ENCODE measurements around the gene ARPC4.
"Not testable (repeated sequence)": the region's sequence is repeated elsewhere in the genome, so short reads cannot be mapped to it uniquely, and the experiment has no call there.

The ARPC4 gene

DNA sequence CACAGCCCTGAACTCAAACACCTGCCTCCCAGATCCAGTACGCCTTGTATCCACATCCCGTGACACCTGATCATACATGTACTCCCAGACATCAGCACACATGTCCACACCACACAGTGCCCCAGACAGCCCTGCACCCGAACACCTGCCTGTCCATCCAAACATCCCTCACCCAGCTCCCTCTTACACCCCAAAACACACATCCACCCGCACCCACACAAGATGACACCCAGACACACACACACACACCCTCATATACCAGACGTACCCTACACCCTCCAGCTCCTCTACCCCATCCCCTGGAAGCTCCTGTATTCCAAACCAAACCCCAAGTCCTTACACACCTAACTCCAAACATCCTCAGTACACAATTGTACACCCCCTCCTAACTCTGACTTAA is 23.9 kb upstream of the ARPC4 start:
- H3K4me3 ChIP-seq (replicated peaks in 1 of 2; ENCODE audit: low read depth in 2 of 2, low read length in 2 of 2) = peak overlapping the region; percentile 63 to 66
- TF ChIP-seq, protein P1, sequence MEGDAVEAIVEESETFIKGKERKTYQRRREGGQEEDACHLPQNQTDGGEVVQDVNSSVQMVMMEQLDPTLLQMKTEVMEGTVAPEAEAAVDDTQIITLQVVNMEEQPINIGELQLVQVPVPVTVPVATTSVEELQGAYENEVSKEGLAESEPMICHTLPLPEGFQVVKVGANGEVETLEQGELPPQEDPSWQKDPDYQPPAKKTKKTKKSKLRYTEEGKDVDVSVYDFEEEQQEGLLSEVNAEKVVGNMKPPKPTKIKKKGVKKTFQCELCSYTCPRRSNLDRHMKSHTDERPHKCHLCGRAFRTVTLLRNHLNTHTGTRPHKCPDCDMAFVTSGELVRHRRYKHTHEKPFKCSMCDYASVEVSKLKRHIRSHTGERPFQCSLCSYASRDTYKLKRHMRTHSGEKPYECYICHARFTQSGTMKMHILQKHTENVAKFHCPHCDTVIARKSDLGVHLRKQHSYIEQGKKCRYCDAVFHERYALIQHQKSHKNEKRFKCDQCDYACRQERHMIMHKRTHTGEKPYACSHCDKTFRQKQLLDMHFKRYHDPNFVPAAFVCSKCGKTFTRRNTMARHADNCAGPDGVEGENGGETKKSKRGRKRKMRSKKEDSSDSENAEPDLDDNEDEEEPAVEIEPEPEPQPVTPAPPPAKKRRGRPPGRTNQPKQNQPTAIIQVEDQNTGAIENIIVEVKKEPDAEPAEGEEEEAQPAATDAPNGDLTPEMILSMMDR (IDR thresholded peaks at IDR 0.05; ENCODE audit: low read depth, low read length) = no peak
- DNase-seq (ENCODE audit: low read depth in 2 of 2) = no peak

DNA sequence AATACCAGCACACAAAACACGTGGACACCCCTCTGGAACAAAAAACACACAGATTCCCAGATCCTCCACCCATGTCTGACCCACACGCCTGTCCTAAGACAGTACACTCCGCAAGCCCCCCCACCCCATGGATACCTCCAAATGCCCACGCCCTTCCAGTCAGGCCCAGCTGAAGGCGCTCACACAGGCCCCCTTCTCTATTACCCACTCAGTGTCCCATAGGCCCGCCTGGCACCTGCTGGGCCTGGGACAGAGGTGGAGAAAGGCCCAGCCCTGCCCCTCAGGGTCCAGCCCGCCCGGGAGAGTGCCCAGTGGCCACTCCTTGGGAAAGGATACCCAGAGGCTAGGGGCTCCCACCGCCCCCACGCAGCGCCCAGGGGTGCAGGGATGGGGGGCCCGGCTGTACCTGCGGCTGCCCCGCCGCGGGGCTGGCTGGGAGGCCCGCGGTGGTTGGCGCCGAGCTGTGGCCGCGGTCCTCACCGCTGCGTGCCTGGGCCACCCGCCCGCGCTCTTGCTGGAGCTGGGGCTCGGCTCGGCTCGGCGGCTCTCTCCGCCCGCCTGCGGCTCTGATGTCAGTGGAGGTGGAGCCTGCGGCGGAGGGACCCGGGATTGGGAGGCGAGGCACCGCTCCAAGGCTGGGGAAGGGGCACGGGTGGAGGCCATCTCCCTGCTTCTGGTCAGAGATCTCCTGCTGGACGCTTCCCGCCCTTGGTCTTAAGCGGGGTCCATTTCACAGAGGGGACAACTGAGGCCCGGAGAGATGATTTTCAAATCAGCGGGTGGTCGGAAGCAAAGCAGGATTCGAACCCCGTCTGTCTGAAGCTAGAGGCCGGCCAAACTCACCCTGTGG is 23.2 kb upstream of the ARPC4 start, which contains the start of gene CAMK1:
TSS of gene CAMK1 (minus strand) at position 522 of the 850 bp plus-strand sequence. CDS start 2,198 bp downstream, outside the sequence.
- H3K4me3 ChIP-seq (replicated peaks in 1 of 2; ENCODE audit: low read depth in 2 of 2, low read length in 2 of 2) = peak within 1 kb of the TSS; percentile 63 to 66
- peak; percentile 52 to 78 for DNase-seq (ENCODE audit: low read depth in 2 of 2)
- TF ChIP-seq, protein P1 (IDR thresholded peaks at IDR 0.05; ENCODE audit: low read depth, low read length) = no peak

DNA sequence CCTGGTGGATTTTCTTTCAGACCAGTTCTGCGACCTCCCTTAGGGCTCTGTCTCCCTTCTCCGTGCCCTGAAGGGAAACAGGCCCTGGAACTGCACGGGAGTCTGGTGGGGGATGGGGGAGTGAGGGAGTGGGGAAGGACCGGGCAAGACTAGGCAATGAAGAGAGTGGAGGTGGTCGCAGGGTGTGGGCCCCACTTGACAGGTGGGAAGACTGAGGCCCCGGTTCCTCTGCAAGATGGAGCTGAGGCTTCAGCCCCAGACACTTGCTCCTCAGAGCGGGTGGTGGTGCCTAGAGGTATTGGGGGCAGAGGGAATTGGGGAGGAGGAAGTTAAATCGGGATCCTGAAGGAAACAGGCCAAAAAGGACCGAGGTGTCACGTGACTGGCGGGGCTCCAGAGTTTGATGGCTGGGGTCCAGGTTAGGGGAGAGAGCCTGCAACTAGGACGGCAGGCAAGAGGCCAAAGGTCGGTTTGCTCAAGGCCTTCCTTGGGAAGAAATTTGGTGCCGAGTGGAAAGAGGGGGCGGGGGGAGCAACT is 22.5 kb upstream of the ARPC4 start:
- H3K4me3 ChIP-seq (replicated peaks in 1 of 2; ENCODE audit: low read depth in 2 of 2, low read length in 2 of 2) = peak overlapping the region; percentile 37 to 66
- peak in 1 of 2 donors; percentile 91 for DNase-seq (ENCODE audit: low read depth in 2 of 2)
- TF ChIP-seq, protein P1 (IDR thresholded peaks at IDR 0.05; ENCODE audit: low read depth, low read length) = no peak

DNA sequence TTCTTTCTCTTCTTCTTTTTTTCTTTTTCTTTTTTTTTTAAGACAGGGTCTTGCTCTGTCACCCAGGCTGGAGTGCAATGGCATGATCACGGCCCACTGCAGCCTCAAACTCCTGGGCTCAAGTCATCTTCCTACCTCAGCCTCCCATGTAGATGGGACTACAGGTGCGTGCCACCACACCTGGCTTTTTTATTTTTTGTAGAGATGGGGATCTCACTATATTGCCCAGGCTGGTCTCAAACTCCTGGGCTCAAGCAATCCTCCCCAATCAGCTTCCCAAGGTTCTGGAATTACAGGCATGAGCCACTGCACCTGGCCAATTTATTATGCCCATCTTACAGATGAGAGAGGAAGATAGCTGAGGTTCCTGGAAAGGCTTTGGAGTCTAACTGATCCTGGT is 21.9 kb upstream of the ARPC4 start:
- not testable (repeated sequence) for DNase-seq (ENCODE audit: low read depth in 2 of 2); H3K4me3 ChIP-seq (replicated peaks in 1 of 2; ENCODE audit: low read depth in 2 of 2, low read length in 2 of 2)

DNA sequence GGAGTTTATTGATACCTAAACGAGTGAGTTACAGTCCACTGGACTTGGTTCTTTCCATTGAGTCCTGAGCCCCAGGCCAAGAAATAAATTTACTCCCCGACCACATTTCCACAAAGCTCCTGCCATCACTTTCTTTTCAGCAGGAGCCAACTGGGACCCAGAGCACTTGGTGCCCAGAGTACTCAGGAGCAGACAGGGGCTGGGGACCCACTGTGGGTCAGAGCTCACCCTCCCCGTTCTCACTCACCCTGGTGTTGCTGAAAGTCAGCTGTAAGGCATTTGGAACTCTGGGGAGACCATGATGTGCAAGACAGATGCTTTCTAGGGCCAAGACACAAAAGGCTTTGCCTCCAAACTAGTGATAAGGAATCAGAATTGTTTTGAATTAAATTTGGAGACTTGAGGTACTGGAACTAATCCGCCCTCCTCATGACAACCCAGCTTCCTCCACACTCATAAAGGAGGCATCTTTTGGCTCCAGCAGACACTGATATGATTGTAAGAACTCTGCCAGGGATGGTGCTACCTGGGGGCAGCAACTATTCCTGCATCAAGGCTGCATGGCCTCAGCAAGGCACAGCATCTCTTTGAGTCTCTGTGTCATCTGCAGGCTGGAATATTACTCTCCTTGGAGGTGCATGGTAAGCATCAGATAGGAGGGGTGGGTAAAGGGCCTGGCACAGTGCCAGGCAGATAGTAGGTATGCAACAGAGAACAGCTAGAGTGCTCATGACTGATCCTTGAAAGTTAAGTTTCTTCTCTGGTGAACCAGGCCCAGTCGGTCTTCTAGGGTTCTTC is 15.8 kb upstream of the ARPC4 start:
- H3K4me3 ChIP-seq (replicated peaks in 1 of 2; ENCODE audit: low read depth in 2 of 2, low read length in 2 of 2) = no peak overlapping the region
- TF ChIP-seq, protein P1 (IDR thresholded peaks at IDR 0.05; ENCODE audit: low read depth, low read length) = no peak
- no peak for DNase-seq (ENCODE audit: low read depth in 2 of 2)

DNA sequence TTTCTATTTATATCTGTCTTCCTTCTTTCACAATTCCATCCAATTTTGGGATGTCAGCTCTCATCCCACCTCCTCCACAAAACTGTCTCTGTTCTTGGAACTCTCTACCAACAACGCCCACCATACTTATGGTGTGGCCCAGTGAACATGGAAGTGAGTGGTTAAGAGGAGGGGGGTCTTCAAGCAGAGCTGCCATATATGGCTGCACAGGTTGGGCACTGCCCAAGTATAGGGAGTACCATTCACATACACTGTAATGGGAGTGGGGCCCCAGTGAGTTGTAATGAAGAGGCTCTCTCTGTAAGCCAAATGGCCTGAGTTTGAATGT is 15.2 kb upstream of the ARPC4 start:
- no peak for DNase-seq (ENCODE audit: low read depth in 2 of 2)
- TF ChIP-seq, protein P1 (IDR thresholded peaks at IDR 0.05; ENCODE audit: low read depth, low read length) = no peak
- no peak overlapping the region for H3K4me3 ChIP-seq (replicated peaks in 1 of 2; ENCODE audit: low read depth in 2 of 2, low read length in 2 of 2)

Data from cardiac fibroblast (primary cell).